Activated T-helper 1 cell treated with anti-CD3 and anti-CD28 coated beads, Interleukin-12 subunit alpha, Interleukin-12 subunit beta, Interleukin-2, Interleukin-4 antibody, amounts not matched to agents 30 ng/mL and 10 ng/mL and 1 ng/mL, durations not matched to agents 14 hours and 24 hours and 36 hours (primary cell): ENCODE results near the gene CDH23. TPM values are rescaled to one million over a fixed set of nuclear protein-coding genes. Genes with fewer than 3 reads are reported as not detected.

Experiments
- DNase-seq: peaks from one replicate; pipeline ENCODE4 v3.0.0; 2021; ENCODE audit warnings: low spot score
- H3K27ac Mint-ChIP-seq: one replicate; pipeline ENCODE4 v1.8.0; 2021; ENCODE audit warnings: mild to moderate bottlenecking, mixed read lengths
- H3K27me3 Mint-ChIP-seq: one replicate; pipeline ENCODE4 v1.8.0; 2022; ENCODE audit warnings: mild to moderate bottlenecking, moderate library complexity, mixed read lengths; ENCODE audit not compliant: insufficient read depth
- H3K36me3 Mint-ChIP-seq: one replicate; pipeline ENCODE4 v1.8.0; 2021; ENCODE audit warnings: low read depth, mixed read lengths
- H3K4me1 Mint-ChIP-seq: one replicate; pipeline ENCODE4 v1.8.0; 2021; ENCODE audit warnings: low read depth, mixed read lengths
- H3K4me3 Mint-ChIP-seq: one replicate; pipeline ENCODE4 v1.8.0; 2021; ENCODE audit warnings: mild to moderate bottlenecking, moderate library complexity, mixed read lengths
- H3K9me3 Mint-ChIP-seq: one replicate; pipeline ENCODE4 v1.8.0; 2021; ENCODE audit warnings: mixed read lengths
- intact Hi-C: fragments of 100-400 bp; cut with micrococcal nuclease; formaldehyde crosslinking; loops from one replicate; pipeline ENCODE4 v1.15.1; 2024
- total RNA-seq: library from RNA; stranded (reverse); gene quantifications from 2 replicates; pipeline ENCODE4 v1.2.3, GENCODE V29; 2022

CDH23 gene
- total RNA-seq, 1 donor from 2014 or later = 0.57 TPM

DNA sequence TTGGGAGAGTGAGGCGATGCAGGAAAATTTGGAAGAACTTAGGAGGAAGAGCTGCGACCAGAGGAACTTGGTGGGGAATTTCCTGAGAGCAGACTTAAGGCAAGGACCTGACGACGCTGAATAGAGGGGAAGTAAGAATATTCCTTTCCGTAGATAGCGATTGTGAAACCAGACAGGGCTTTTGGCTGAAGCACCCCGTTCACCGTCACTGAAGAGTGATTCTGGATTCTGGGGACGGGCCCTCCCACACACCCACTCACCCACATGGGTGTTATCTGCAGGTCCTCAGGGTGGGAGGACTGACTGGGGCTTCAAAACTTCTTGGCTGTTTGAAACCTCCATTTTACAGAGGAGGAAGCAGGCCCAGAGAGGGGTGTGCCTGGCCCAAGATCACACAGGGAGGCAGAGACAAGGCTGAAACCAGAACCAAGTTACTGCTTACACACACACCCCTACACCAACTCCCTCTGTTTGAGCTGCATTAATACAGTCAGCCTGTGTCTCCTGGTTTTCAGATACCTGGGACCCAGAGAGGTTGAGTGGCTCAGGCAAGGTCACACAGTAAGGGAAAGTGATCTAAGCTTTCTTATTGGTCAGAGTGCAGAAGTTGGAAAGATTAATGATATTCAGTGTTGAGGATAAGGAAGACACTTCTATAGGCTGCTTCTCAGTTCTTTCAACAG lies 37.2 kb upstream of the CDH23 start:
- Mint-ChIP-seq H3K4me1 (no peaks in the 10 kb centered on the region), H3K27me3 (no peaks in the 10 kb centered on the region), H3K27ac (no peak overlapping the region), H3K9me3 (no peaks in the 10 kb centered on the region), H3K36me3 (no peaks in the 10 kb centered on the region), H3K4me3 (no peak overlapping the region)
- intact Hi-C loops = no loop called here
- DNase-seq = no peak

DNA sequence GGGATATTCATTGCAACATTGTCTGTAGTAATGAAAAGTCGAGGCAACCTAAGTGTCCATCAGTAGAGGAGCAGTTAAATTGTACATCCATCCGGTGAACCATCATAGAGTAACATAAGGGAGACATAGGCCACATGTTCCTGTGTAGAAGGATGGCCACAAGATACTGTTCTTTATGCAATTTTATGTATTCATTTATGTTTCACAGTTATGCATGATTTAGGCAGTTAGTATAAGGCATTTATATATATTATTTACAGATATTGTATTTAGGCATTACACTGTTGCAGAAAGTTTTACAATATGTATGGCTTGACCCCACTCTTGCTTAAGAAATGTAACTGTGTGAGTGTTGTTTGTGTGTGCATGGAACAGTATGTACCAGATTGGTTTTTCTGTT lies 36.0 kb upstream of the CDH23 start:
- Mint-ChIP-seq H3K4me1 (no peaks in the 10 kb centered on the region), H3K4me3 (no peak overlapping the region), H3K36me3 (no peaks in the 10 kb centered on the region), H3K27ac (no peak overlapping the region), H3K9me3 (no peaks in the 10 kb centered on the region), H3K27me3 (no peaks in the 10 kb centered on the region)
- intact Hi-C loops = no loop called here
- DNase-seq = no peak

DNA sequence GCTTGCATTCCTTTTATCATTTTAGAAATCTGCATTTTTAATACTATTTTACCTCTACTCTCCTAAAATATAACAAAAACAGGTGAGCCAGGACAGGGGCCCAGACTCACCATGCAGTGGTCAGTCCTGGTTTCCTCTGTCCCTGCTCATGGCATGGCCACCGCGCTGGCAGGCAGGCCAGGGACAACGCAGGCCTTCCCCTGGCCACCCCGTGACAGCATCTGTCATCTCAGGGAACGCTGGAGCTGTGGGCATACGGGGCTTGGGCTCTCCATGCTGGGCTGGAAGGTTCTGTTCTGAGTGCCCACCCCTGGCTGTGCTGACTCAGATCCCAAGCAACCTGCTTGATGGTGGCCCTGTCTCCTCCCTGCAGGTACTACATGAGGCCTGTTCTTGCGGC lies 35.1 kb upstream of the CDH23 start:
- H3K4me1 Mint-ChIP-seq = no peaks in the 10 kb centered on the region
- H3K27me3 Mint-ChIP-seq = no peaks in the 10 kb centered on the region
- no peak for DNase-seq
- H3K4me3 Mint-ChIP-seq = no peak overlapping the region
- no peaks in the 10 kb centered on the region for H3K9me3 Mint-ChIP-seq
- H3K27ac Mint-ChIP-seq = no peak overlapping the region
- H3K36me3 Mint-ChIP-seq = no peaks in the 10 kb centered on the region
- intact Hi-C loops = no loop called here

DNA sequence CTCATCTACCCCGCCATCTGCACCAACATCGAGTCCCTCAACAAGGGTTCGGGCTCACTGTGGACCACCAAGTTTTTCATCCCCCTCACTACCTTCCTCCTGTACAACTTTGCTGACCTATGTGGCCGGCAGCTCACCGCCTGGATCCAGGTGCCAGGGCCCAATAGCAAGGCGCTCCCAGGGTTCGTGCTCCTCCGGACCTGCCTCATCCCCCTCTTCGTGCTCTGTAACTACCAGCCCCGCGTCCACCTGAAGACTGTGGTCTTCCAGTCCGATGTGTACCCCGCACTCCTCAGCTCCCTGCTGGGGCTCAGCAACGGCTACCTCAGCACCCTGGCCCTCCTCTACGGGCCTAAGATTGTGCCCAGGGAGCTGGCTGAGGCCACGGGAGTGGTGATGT lies 34.6 kb upstream of the CDH23 start:
- H3K9me3 Mint-ChIP-seq = no peaks in the 10 kb centered on the region
- H3K4me3 Mint-ChIP-seq = no peak overlapping the region
- no peaks in the 10 kb centered on the region for H3K36me3 Mint-ChIP-seq
- no peak for DNase-seq
- no peaks in the 10 kb centered on the region for H3K27me3 Mint-ChIP-seq
- intact Hi-C loops = no loop called here
- no peak overlapping the region for H3K27ac Mint-ChIP-seq
- no peaks in the 10 kb centered on the region for H3K4me1 Mint-ChIP-seq

DNA sequence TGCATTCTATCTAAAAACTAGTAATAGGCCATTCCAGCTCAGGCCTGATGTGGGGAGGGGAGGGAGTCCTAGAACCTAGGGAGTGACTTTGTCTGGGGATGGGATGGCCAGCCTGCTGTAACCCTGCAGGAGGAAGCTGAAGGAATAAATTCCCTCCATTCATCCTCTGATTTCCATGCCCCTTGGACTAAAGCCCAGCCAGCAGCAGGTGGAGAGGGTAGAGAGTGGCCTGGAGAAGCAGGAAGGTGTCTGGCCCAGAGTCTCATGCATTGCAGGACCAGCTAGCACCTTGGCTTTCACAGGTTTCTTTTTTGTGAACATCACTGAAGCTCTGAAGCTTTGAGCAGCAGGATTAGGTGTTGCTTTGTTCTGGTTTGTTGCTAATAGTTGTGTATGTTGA lies 32.8 kb upstream of the CDH23 start:
- intact Hi-C loops = no loop called here
- Mint-ChIP-seq H3K27me3 (no peaks in the 10 kb centered on the region), H3K4me1 (no peaks in the 10 kb centered on the region), H3K4me3 (no peak overlapping the region), H3K36me3 (no peaks in the 10 kb centered on the region), H3K27ac (no peak overlapping the region), H3K9me3 (no peaks in the 10 kb centered on the region)
- no peak for DNase-seq

DNA sequence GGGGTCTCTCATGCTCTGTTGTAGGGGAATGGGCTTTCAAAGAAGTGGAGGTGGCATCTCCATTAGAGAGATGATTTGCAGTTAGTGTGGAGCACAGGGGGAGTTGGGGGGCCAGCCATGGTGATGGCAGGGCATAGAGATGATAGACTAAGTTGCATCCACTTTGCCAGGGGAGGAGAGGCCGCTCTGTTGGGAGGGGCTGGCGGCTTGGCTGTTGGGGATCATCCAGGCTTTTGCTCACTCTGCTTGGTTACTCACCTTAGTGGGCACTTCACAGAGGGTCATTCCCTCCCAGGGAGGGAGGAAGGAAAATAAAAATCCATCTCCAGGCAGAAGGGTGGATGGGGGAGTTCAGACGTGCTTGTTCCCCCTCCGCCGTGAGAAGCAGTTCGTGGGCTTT lies 31.4 kb upstream of the CDH23 start:
- H3K27me3 Mint-ChIP-seq = no peaks in the 10 kb centered on the region
- H3K27ac Mint-ChIP-seq = no peak overlapping the region
- DNase-seq = no peak
- H3K36me3 Mint-ChIP-seq = no peaks in the 10 kb centered on the region
- intact Hi-C loops = no loop called here
- H3K4me1 Mint-ChIP-seq = no peaks in the 10 kb centered on the region
- H3K4me3 Mint-ChIP-seq = no peak overlapping the region
- no peaks in the 10 kb centered on the region for H3K9me3 Mint-ChIP-seq

DNA sequence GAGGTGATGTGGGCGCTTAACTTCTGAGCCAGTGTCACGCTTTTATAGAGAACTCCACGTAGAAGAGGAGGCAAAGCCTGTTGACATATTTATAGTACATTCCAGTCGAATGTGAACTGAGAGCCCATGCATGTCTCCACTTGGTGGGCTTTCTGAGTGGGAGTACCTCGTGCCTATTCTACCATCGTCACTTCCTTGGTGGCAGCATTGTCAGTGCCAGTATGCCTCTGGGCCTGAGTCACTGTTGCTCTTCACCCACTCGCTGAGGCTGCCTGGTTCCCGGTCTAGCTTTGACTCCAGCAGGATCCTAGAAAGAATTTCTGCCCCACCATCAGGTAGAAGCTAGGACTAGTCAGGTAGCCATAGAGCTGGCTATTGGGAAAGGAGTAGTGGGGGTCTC lies 30.0 kb upstream of the CDH23 start:
- intact Hi-C loops = no loop called here
- DNase-seq = no peak

DNA sequence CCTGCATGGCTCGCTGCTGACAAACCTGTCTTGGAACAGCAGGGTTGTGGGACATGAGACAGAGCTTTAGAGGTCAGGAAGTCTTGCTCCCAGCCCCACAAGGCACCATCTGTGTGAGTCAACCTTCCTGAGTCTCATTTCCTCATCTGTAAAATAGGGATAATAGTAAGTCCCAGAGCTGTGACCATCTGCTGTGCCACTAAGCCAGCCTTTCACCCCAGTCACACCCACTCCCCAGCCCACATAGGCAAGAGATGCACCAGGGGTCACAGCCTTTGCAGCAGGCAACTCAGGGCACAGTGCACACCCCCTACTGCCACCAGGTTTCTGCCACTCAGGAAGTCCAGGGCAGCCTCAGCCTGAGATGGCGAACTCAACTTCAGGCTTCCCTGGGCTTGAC lies 29.4 kb upstream of the CDH23 start:
- intact Hi-C loops = no loop called here

More for the DNA sequence above, 30.0 kb upstream of the CDH23 start:
- Mint-ChIP-seq H3K27me3 (peaks cover 2% of the 10 kb centered on the region), H3K36me3 (no peaks in the 10 kb centered on the region), H3K9me3 (no peaks in the 10 kb centered on the region), H3K27ac (no peak overlapping the region), H3K4me1 (no peaks in the 10 kb centered on the region), H3K4me3 (no peak overlapping the region)

DNA sequence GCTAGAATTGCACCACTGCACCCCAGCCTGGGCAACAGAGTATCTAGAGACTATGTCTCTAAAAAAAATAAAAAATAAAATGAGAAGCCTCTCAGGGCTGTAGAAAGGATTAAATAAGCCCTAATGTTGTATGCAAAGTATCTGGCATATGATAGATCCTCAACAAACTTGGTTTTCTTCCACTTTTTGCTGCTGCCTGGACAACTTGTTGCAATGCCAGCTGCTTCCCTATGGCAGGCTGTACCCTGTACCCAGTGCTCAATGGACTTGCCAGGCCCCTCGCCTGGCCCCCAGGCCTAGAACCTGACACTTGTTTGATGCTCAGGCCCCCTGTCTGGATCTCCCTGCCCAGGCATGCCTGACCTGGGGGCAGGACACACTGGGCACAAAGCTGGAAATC lies 28.5 kb upstream of the CDH23 start:
- Mint-ChIP-seq H3K4me1 (no peaks in the 10 kb centered on the region), H3K36me3 (no peaks in the 10 kb centered on the region), H3K4me3 (no peak overlapping the region), H3K9me3 (no peaks in the 10 kb centered on the region), H3K27me3 (peaks cover 3% of the 10 kb centered on the region), H3K27ac (no peak overlapping the region)
- intact Hi-C loops = no loop called here
- no peak for DNase-seq

More for the DNA sequence above, 29.4 kb upstream of the CDH23 start:
- peaks cover 3% of the 10 kb centered on the region for H3K27me3 Mint-ChIP-seq
- DNase-seq = no peak
- H3K27ac Mint-ChIP-seq = no peak overlapping the region
- no peaks in the 10 kb centered on the region for H3K4me1 Mint-ChIP-seq
- no peaks in the 10 kb centered on the region for H3K36me3 Mint-ChIP-seq
- no peak overlapping the region for H3K4me3 Mint-ChIP-seq
- H3K9me3 Mint-ChIP-seq = no peaks in the 10 kb centered on the region

DNA sequence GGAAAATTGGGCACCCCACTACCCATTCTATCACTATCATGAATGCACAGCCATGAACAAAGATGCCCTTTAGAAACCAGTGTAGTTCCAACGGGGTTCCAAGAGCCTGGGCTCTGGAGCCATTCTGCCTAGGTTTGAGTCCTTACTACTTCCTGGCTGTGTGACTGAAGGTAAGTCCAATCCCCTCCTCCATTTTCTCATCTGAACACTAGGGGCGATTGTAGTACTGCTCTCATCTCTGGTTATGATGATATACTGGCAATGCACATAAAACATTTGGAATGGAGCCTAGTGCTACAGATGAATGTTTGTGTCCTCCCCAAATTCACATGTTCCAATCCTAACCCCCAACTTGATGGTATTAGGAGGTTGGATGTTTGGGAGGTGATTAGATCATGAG lies 28.1 kb upstream of the CDH23 start:
- no peak for DNase-seq
- Mint-ChIP-seq H3K27me3 (peaks cover 3% of the 10 kb centered on the region), H3K36me3 (no peaks in the 10 kb centered on the region), H3K4me1 (no peaks in the 10 kb centered on the region), H3K27ac (no peak overlapping the region), H3K9me3 (no peaks in the 10 kb centered on the region), H3K4me3 (no peak overlapping the region)
- intact Hi-C loops = no loop called here

DNA sequence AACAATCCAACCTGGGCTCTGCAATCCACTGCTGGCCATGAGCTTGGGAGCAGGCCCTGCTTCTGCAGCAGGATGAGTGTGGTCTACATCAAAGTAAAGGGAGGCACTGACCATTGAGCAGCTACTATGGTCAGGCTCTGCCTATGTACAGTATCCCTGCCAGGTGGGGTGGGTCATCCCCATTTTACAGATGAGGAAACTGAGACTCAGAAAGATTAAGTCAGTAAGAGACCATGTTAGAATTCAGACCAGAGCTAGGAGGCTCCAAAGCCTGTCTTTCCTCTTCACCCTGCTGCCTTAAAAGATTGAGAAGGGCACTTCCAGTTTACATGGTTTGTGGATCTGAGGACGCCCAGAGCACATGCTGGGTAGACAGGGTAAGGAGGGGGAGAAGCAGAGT lies 27.1 kb upstream of the CDH23 start:
- no peaks in the 10 kb centered on the region for H3K36me3 Mint-ChIP-seq
- H3K27ac Mint-ChIP-seq = no peak overlapping the region
- intact Hi-C loops = no loop called here
- H3K9me3 Mint-ChIP-seq = no peaks in the 10 kb centered on the region
- no peak for DNase-seq
- no peaks in the 10 kb centered on the region for H3K4me1 Mint-ChIP-seq
- H3K27me3 Mint-ChIP-seq = peaks cover 3% of the 10 kb centered on the region
- H3K4me3 Mint-ChIP-seq = no peak overlapping the region

DNA sequence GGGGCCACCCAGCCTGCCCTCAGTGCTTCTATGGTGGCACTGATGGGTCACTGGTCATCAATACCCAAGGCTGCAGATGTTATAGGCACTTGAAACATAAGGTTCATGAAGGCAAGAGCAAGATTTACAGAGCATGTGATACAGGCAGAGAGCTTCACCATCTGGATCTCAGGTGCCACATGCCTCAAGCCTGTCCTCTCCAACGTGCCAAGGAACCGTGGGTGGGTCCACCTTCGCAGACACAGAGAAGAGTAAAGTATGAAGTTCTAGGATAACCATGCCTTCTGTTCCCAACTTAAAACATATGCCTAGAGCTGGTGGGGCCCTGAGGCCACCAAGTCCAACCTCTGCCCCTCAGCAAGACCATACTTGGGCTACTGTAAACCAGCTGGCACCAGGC lies 26.7 kb upstream of the CDH23 start:
- no peaks in the 10 kb centered on the region for H3K4me1 Mint-ChIP-seq
- H3K27me3 Mint-ChIP-seq = peaks cover 3% of the 10 kb centered on the region
- no peak for DNase-seq
- no peaks in the 10 kb centered on the region for H3K9me3 Mint-ChIP-seq
- H3K36me3 Mint-ChIP-seq = no peaks in the 10 kb centered on the region
- H3K4me3 Mint-ChIP-seq = no peak overlapping the region
- intact Hi-C loops = no loop called here
- no peak overlapping the region for H3K27ac Mint-ChIP-seq

DNA sequence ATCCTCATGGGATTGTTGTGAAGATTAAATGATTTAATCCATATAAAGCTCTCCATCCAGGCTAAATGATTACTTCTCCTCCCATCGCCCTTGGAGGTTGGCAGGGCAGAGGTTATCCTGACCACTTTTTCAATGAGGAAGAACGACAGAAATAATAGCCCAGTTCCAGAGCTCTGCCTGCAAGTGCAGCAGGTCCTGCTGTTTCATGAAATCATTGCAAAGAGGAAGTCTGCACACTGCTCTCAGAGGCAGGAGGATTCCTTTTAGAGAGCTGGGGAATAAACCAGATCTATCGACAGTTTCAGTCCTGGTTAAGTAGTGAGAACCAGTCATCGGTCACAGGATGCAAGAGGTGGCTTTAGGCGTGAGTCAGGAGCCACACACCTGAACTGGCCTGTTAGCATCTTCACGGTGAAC lies 25.0 kb upstream of the CDH23 start:
- Mint-ChIP-seq H3K27me3 (peaks cover 7% of the 10 kb centered on the region), H3K9me3 (no peaks in the 10 kb centered on the region), H3K27ac (no peak overlapping the region), H3K4me3 (no peak overlapping the region), H3K4me1 (peaks cover 9% of the 10 kb centered on the region), H3K36me3 (no peaks in the 10 kb centered on the region)
- intact Hi-C loops = no loop called here
- no peak for DNase-seq

DNA sequence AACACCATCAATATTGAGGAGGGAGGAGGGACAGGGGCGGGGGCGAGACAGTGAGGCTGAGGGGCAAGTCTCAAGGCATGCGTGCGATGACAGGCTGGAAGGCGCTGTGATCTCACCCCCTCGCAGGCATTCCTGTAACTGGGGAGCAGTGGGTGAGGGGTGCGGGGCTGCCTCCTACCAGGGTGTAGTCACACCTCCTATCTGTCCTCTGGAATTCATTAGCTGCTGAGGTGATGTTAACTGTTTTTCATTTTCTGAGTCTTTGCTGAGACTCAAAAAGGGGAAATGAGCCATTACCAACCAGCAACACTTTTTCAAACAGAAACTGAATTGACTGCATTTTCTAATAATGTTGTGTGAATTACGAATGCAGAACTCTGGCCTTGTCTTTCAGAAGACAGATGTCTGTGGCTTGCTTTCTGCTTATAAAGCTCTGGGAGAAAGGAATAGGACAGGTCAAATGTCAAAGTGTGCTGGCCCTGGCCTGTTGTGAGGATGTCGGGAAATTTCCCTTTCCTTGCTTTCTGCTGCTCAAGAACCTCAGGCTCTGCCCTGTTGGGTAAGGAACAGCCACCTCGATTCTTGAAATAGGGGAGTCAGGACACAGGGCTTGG lies 23.7 kb upstream of the CDH23 start:
- H3K4me3 Mint-ChIP-seq = no peak overlapping the region
- intact Hi-C loops = no loop called here

More for the DNA sequence above, 23.7 kb upstream of the CDH23 start:
- H3K27ac Mint-ChIP-seq = no peak overlapping the region
- H3K4me1 Mint-ChIP-seq = peaks cover 14% of the 10 kb centered on the region
- H3K9me3 Mint-ChIP-seq = no peaks in the 10 kb centered on the region
- H3K36me3 Mint-ChIP-seq = no peaks in the 10 kb centered on the region
- H3K27me3 Mint-ChIP-seq = peaks cover 7% of the 10 kb centered on the region
- no peak for DNase-seq
